HepG2 (cell line): Measurements from ENCODE around the gene PPCDC. TPM values are rescaled to one million over a fixed set of nuclear protein-coding genes. Genes with fewer than 3 reads are reported as not detected.

ENCODE experiments used
- AHDC1 ChIP-seq: sonication (generic); formaldehyde crosslinking; IDR thresholded peaks from 2 replicates; pipeline ENCODE4 v1.5.1; 2020; ENCODE audit warnings: mild to moderate bottlenecking, missing genetic modification reagents, borderline replicate concordance
- CBFB ChIP-seq: sonication (generic); formaldehyde crosslinking; IDR thresholded peaks from 2 replicates; pipeline ENCODE4 v1.4.0; 2020; ENCODE audit warnings: missing genetic modification reagents
- FOSL1 ChIP-seq: sonication (generic); formaldehyde crosslinking; IDR thresholded peaks from 2 replicates; pipeline ENCODE4 v1.9.0; 2021; ENCODE audit warnings: missing genetic modification reagents, borderline replicate concordance
- HDAC6 ChIP-seq: fragments of 200-600 bp; sonication (generic); IDR thresholded peaks from 2 replicates; pipeline ENCODE4 v1.7.0; 2017; ENCODE audit warnings: mild to moderate bottlenecking, antibody characterized with exemption, low read length, low read depth
- KLF13 ChIP-seq: sonication (generic); formaldehyde crosslinking; IDR thresholded peaks from 2 replicates; pipeline ENCODE4 v1.4.0; 2020; ENCODE audit warnings: mild to moderate bottlenecking, missing genetic modification reagents
- MLLT10 ChIP-seq: sonication (generic); formaldehyde crosslinking; IDR thresholded peaks from 2 replicates; pipeline ENCODE4 v1.4.0; 2020; ENCODE audit warnings: missing genetic modification reagents
- NPAS2 ChIP-seq: sonication (generic); formaldehyde crosslinking; IDR thresholded peaks from 2 replicates; pipeline ENCODE4 v1.8.0; 2022; ENCODE audit warnings: mild to moderate bottlenecking, missing genetic modification reagents, borderline replicate concordance
- PITX1 ChIP-seq: sonication (generic); formaldehyde crosslinking; IDR thresholded peaks from 2 replicates; pipeline ENCODE4 v1.5.1; 2020; ENCODE audit warnings: mild to moderate bottlenecking, missing genetic modification reagents
- SMAD9 ChIP-seq: sonication (generic); formaldehyde crosslinking; IDR thresholded peaks from 2 replicates; pipeline ENCODE4 v1.5.1; 2020; ENCODE audit warnings: mild to moderate bottlenecking, missing genetic modification reagents
- SRSF9 ChIP-seq: fragments of 200-400 bp; formaldehyde crosslinking; IDR thresholded peaks from 2 replicates; pipeline ENCODE4 v1.6.1; 2018; ENCODE audit warnings: borderline replicate concordance, mild to moderate bottlenecking, low read depth, low read length; ENCODE audit not compliant: insufficient read depth, poor library complexity, severe bottlenecking
- TBP ChIP-seq: sonication (generic); formaldehyde crosslinking; IDR thresholded peaks from 2 replicates; pipeline ENCODE4 v1.5.0; 2020; ENCODE audit warnings: missing genetic modification reagents
- TERF1 ChIP-seq: sonication (generic); formaldehyde crosslinking; IDR thresholded peaks from 2 replicates; pipeline ENCODE4 v1.8.0; 2022; ENCODE audit warnings: mild to moderate bottlenecking, missing genetic modification reagents, moderate library complexity
- ZBTB25 ChIP-seq: IDR thresholded peaks from 2 replicates; pipeline ENCODE4 v1.6.1; 2018; ENCODE audit warnings: missing genetic modification reagents
- ZBTB8A ChIP-seq: sonication (generic); formaldehyde crosslinking; IDR thresholded peaks from 2 replicates; pipeline ENCODE4 v1.4.0; 2020; ENCODE audit warnings: mild to moderate bottlenecking, low read depth, missing genetic modification reagents, borderline replicate concordance
- ZFP82 ChIP-seq: sonication (generic); formaldehyde crosslinking; IDR thresholded peaks from 2 replicates; pipeline ENCODE4 v1.5.1; 2020; ENCODE audit warnings: mild to moderate bottlenecking, missing genetic modification reagents, borderline replicate concordance
- ZFY ChIP-seq: sonication (generic); formaldehyde crosslinking; IDR thresholded peaks from 2 replicates; pipeline ENCODE4 v1.4.0; 2020; ENCODE audit warnings: missing genetic modification reagents
- ZNF253 ChIP-seq: sonication (generic); formaldehyde crosslinking; IDR thresholded peaks from 2 replicates; pipeline ENCODE4 v1.8.0; 2022; ENCODE audit warnings: mild to moderate bottlenecking, missing genetic modification reagents, borderline replicate concordance
- ZNF333 ChIP-seq: sonication (generic); formaldehyde crosslinking; IDR thresholded peaks from 2 replicates; pipeline ENCODE4 v1.4.0; 2020; ENCODE audit warnings: mild to moderate bottlenecking, missing genetic modification reagents, borderline replicate concordance
- ZNF432 ChIP-seq: sonication (generic); formaldehyde crosslinking; IDR thresholded peaks from 2 replicates; pipeline ENCODE4 v1.5.0; 2020; ENCODE audit warnings: missing genetic modification reagents, mild to moderate bottlenecking, borderline replicate concordance
- ZNF747 ChIP-seq: sonication (generic); formaldehyde crosslinking; IDR thresholded peaks from 2 replicates; pipeline ENCODE4 v1.8.1; 2023; ENCODE audit warnings: missing genetic modification reagents, mild to moderate bottlenecking, borderline replicate concordance
- ZSCAN29 ChIP-seq: sonication (generic); formaldehyde crosslinking; conservative IDR thresholded peaks from 2 replicates; pipeline ENCODE4 v1.4.0; 2020; ENCODE audit warnings: mild to moderate bottlenecking, missing genetic modification reagents
- polyA plus RNA-seq, 8 experiments: library from polyadenylated mRNA; depleted of rRNA in 3 of 8; stranded (reverse) in 7 of 8; unstranded in 1 of 8; fragments of >200 nt; fragmentation: Illumina TruSeq in 4 of 8; extraction: Trizol in 4 of 8; gene quantifications; 2 replicates each; pipeline versions ENCODE4 v1.2.1 to v1.2.3, GENCODE V29; 2011 to 2016; ENCODE audit warnings: low read depth in 4 of 8, missing spikeins in 1 of 8, mixed read lengths in 1 of 8; ENCODE audit not compliant: insufficient read depth in 1 of 8
- total RNA-seq, 5 experiments: library from RNA; depleted of rRNA; stranded (reverse); fragments of >200 nt; fragmentation: Illumina TruSeq; extraction: Trizol; gene quantifications; 2 replicates each; pipeline ENCODE4 v1.2.3, GENCODE V29; 2016; ENCODE audit warnings: low read depth in 1 of 5

PPCDC gene
- total and polyA plus RNA-seq, 2 of the 13 experiments (the other 11 are each of a cell fraction or from before 2014, with no cell fraction given), result 12.3 to 12.8 TPM

GRCh38 chr15:75065467-75065850 is 42.1 kb downstream of the PPCDC start (continued):
- TF ChIP-seq ZBTB25 (CRISPR knock-in tag), result no peak
- TF ChIP-seq ZFY (CRISPR knock-in tag), result peak; percentile 54
- TF ChIP-seq HDAC6, result no peak
- no peak for TF ChIP-seq SMAD9
- no peak for TF ChIP-seq TBP (CRISPR knock-in tag)
- no peak for TF ChIP-seq ZSCAN29 (CRISPR knock-in tag)
- TF ChIP-seq PITX1 (CRISPR knock-in tag), result 0 out of 2 replicates have a peak, but pooled peaks have one; percentile 5
- TF ChIP-seq TERF1, result no peak
- no peak for TF ChIP-seq FOSL1 (CRISPR knock-in tag)
- TF ChIP-seq ZNF253 (CRISPR knock-in tag), result no peak
- TF ChIP-seq CBFB (CRISPR knock-in tag), result no peak
- no peak for TF ChIP-seq SRSF9
- TF ChIP-seq ZNF432 (CRISPR knock-in tag), result no peak
- peak; percentile 68; the same call in 1 of the 2 replicates for TF ChIP-seq AHDC1 (CRISPR knock-in tag)
- no peak for TF ChIP-seq ZNF747 (CRISPR knock-in tag)
- TF ChIP-seq ZFP82 (CRISPR knock-in tag), result no peak
- no peak for TF ChIP-seq KLF13 (CRISPR knock-in tag)
- TF ChIP-seq ZBTB8A (CRISPR knock-in tag), result no peak
- TF ChIP-seq NPAS2 (CRISPR knock-in tag), result no peak
- no peak for TF ChIP-seq MLLT10 (CRISPR knock-in tag)
- TF ChIP-seq ZNF333, result no peak
